Left forelimb (tissue), 1 donor: ENCODE data around the gene ATP8B2.
A peak's percentile ranks its signal among the peaks of the same experiment; 100 is the strongest.
"Not testable (repeated sequence)": the region's sequence is repeated elsewhere in the genome, so short reads cannot be mapped to it uniquely, and the experiment has no call there.

ENCODE experiments used
- DNase-seq: peaks from one replicate; pipeline ENCODE4 v3.0.0-alpha.2; 2018; ENCODE audit warnings: low spot score

Gene ATP8B2

DNA sequence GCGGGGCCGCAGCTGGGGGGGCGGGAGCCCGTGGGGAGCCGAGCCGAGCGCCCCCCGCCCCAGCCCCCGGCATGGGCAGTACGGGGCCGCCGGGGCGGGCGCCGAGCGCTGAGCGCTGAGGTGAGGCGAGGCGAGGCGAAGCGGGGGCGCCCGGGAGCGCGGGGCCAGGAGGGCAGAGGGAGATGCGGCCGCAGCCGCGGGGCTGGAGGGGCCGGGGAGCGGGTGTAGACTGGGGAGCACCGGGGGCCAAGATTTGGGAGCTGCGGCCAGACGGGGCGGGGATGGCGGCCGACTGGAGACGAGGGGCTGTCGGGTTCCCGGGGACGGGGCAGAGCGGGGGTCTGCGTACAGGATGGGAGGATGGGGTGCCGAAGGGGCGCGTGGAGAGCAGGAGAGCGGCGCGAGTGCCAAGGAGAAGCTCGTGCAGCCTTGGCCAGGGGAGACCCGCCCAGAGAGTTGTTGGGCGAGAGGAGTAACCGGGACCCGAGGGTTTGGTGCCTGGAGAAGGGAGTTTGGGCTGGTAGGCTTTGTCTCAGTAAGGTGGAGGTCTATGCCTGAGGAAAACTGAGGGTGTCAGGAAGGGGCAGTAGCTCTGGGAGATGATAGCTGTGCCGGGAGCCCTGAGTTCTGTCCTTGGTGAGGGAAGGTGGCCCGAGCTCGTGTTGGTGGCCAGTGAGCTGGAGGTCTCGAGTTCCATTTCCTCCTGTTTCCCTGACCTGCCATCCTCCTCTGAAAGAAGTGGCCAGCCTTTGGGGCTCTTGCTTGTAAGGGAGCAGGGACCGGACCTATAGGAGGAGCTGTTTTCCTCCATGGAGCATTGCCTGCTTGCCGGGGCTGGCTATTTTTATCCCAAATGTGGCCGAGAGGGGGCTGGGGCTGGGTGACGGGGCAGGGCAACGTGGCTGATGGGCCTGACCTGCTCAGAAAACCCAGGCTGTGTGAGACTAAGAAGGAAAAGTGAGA lies 539 bp downstream of the ATP8B2 start:
- peak; percentile 81 for DNase-seq

DNA sequence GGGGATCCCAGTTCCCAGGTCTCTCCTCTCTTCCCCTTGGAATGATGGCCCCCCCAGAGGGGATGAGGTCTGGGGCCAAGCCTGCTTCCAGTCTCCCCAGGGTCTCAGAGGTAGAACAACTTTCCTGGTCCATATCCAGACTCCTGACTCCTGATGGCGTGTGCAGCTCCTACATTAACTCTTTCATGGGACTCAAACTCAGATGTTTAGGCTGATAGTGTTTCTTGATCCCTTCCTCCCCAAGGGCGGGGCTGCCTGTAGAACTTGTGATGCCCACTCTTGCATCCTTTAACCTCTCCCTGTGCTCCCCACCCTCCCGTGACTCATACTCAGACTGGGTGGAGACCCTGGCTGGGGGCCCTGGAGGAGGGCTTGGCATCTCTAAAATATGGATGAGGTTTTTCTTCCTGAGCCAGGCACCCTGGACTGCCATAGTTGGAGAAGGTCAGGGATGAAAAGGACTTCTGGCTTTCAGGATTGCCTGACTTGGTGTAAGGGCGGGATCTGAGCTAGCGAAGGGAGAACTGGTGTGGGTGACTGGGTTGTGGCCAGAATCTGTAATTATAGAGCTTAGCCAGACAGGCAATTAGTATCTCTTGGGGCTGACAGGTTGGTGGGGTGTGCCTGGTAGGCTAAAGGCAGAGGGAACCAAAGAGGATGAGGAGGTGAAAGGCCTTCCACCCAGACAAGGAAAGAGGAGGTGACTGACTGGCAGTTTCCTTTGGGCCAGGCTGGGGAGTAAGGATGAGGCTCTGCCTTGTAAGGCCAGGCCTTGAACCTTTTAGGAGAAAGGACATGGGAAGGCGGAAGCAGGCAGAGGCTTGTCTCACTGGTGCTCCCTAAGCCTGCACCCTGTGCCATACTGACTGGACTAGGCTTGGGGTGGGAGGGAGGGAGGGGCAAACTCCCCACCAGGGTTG lies 1.5 kb downstream of the ATP8B2 start:
- DNase-seq: no peak

DNA sequence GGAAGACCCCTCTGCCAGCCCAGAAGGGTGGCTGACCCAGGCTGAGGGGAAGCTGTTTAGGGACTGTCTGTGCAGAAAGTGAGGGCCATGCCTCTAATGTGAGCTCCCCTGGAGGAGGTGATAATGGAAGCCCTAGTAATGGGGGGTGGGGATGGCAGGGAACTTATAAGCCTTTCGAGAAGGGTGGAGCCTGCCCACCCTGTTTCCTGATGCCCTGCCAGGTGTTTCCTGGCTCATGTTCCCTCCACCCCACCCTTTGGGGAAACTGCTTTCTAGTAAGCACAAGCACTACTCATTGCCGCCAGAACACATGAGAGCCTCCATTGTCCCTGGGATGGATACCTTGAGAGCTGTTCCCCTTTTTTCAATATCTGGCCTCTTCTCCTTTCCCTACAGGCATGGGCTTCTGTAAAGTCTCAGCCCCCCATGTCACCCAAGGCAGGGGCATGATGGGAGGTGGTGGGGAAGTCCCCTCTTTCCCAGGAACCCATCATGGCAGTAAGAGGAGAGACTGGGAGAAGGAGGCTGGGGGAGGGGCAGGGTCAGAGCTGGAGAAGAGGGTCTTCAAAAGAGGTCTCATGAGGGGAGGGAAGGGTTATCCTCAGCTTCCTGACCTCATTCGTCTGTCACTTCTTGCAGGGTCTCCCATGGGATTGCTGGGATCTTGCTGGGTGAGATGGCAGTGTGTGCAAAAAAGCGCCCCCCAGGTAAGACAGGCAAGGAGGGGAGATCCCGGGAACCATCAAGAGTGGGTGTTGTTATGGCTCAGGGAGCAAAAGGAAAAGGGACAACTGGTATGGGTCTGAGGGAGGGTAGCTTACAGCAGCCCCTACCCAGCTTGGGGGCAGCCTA lies 2.4 kb downstream of the ATP8B2 start:
- DNase-seq: no peak

DNA sequence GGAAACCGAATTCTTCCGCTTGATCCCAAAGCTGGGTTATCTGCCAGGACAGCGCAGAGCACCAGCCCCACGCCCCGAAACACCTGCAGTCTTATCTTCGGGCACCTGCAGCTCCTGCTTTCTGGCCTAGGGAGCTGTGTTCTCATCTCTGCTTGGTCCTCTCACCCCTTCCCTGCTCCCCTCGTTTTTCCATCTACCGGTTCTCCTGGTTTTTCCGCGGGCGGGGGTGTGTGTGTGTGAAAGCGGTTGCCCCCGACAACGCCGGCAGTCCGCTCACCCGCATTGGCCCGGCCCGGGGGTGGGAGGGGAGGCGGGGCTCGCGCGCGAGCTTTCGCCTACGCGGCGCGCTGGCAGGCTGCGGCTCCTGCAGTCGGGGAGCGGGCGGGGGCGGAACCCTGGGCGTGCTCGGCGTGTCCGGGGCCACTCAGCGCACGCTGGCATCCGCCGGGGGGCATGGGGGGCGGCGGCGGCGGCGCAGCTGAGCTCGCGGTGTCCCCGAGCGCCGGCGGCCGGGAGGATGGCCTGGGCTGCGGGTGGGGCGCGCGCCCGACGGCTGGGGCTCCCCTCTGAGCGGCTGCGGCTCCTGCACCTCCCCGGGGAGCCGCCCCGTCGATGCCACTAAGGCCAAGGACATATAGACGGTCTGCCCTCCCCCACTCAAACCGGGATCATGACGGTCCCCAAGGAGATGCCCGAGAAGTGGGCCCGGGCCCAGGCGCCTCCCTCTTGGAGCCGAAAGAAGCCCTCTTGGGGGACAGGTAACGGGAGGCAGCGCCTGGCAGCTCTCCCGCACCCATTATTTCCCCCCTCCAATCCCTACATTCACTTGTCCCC lies 3.2 kb downstream of the ATP8B2 start:
- DNase-seq: peak; percentile 88

DNA sequence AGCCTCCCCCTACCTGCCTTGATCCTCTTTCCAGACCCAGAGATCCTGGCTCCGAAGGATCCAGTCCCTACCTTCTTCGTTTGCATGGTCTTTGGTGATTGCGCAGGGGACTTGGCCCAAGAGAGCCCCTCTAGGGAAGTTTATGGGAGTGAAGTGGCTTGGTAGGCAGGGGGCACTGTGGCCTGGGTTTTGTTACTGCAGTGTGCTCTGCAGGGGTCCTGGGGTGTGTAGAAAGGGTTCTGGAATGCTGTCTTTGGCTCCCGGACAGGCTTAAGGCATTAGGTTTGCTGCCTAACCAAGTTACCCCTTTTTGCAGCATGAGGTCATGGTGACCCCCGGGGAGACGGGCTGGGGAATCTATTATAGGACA lies 3.8 kb downstream of the ATP8B2 start:
- no peak for DNase-seq

DNA sequence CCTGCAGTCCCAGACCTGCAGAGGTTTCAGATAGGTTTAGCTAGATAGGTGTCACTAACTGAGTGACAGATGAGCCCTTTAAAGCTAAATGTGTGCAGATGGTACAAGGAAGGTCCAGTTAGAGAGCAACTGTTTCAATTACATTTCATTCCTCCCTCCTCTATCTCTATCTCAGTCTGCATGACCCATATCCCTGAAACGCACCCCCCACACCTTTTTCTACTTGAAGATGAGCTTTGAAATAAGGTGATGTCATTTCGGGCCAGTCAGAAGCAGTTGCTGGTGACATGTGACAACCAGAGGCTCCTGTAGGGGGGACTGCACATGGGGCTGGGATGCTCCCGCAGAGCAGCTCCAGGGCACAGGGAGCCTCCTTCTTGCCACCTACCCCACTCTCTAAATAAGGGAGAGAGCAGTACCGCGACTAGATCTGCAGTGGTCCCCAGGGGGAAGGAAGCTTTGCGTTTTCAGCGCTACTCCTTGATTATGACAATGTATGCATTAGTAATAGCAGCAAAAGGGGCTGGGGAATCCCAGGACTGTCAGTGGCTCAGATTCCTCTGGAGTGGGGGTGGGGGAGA lies 4.3 kb downstream of the ATP8B2 start:
- no peak for DNase-seq

DNA sequence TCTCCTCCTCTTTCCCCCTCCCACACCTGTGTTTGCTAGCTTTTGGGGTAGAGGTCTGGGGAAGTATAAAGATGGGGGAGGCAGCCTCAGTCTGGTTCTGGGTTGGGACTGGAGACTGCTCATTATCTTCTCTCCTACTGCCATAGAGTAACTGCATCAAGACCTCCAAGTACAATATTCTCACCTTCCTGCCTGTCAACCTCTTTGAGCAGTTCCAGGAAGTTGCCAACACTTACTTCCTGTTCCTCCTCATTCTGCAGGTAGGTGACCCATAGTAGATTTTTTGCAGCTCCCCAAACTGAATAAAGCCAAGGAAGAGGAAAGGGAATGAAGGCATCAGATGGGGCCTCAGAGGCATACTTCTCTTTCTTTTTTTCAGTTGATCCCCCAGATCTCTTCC lies 5.3 kb downstream of the ATP8B2 start:
- DNase-seq: no peak

DNA sequence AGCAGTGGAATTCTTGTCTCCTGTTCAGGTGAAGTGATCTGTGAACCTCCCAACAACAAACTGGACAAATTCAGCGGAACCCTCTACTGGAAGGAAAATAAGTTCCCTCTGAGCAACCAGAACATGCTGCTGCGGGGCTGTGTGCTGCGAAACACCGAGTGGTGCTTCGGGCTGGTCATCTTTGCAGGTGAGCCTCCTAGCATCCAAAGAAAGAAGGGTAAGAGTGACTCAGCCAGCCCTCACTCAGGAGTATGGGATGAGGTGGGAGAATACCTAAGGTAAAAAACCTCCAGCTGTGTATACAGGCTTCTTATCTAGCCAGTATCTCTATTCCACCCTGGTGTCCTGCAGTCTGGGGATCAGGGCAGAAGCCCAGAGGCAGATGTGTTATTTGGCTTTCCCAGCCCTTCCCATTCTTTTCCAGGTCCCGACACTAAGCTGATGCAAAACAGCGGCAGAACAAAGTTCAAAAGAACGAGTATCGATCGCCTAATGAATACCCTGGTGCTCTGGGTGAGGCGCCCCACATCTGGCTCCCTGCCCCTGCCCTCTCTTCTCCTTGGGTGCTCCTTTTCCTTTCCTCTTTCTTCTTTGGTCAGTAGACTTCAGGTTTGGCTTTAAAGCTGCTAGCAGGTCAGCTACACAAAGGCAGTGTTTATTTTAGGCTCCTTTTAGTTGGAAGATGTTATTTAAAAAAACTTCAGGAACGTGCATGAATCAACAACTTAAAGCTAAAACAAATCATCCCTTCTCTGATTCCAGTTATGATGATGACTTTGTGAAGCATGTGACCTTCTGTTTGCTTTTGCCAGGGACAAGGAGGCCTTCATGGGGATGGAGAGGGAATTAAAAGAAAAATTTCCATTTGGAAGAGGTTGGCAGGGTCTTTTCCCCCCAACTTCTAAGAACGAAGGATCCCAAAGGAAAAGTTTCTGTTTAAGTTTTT lies 9.0 kb downstream of the ATP8B2 start:
- peak; percentile 30 for DNase-seq

DNA sequence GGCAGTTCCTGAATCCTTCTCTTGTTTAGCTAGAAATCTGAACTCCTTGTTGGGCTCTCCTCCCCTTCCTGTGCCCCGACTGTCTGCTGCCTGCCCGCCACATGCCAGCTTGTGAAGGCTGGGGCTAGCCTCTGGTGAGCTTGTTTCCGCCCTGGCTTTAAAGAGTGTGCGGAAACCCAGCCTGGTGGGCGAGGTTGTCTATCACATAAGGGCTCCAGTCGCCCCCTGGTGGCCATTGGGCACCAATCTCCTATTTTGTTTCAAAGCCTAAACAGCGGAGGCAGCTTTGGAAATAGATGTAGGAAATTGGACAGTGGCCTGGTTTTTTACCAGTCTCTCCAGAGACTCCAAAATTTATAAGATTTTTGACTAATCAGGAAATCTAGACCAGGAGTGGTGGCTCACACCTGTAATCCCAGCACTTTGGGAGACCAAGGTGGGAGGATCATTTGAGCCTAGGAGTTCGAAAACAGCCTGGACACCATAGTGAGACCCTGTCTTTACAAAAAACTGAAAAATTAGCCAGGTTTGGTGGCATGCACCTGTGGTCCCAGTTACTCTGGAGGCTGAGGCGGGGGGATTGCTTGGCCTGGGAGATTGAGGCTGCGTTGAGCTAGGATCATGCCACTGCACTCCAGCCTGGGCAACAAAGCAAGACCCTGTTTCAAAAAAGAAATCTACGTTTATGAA lies 9.8 kb downstream of the ATP8B2 start:
- DNase-seq: peak; percentile 86

DNA sequence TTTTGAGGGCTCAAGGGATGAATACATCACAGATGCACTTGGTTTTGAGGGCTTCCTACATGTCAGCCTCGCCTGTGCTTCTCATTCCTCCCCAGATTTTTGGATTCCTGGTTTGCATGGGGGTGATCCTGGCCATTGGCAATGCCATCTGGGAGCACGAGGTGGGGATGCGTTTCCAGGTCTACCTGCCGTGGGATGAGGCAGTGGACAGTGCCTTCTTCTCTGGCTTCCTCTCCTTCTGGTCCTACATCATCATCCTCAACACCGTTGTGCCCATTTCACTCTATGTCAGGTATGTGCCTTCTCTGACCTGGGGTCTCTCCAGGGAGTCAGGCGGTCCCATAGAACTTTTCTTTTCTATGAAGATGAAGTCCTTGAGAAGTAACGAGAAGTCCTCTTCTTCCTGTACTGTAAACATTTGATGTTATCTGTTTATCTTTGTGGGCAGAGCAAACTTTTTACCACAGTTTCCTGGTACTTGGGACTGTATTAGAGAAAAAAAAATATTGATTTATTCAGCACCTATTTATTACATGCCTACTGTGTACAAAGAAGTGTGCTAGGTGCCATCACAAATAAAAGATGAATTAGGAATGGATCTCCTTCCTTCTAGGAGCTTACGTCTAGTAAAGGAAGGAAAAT lies 12.0 kb downstream of the ATP8B2 start:
- no peak for DNase-seq

DNA sequence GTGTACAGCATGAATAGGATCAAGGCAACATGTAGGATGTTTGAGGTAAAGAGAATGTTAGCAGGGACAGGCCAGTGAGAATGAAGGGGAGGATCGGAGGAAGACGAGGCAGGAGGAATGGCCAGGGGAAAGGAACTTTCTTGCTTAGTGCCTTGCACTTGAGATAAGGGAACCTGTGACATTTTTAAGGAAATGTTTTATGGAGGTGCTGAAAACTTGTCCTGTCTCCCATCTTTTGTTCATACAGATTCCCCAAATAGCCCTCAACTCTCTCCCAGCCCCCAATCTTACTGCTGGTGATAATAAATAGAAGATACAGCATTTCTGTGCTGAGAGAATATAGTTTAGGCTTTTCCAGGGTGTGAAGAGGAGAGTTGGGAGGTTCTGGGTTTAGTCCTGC lies 13.6 kb downstream of the ATP8B2 start:
- no peak for DNase-seq

DNA sequence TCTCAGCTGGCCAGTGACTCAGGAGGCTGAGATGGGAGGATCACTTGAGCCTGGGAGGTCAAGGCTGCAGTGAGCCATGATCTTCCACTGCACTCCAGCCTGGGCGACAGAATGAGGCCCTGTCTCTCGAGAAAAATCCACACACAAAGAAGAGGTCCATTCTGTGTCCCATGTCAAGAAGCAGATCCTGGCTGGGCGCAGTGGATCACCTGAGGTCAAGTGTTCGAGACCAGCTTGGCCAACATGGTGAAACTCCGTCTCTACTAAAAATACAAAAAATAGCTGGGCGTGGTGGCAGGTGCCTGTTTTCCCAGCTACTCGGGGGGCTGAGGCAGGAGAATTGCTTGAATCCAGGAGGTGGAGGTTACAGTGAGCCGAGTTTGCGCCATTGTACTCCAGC lies 16.0 kb downstream of the ATP8B2 start:
- DNase-seq: not testable (repeated sequence)

DNA sequence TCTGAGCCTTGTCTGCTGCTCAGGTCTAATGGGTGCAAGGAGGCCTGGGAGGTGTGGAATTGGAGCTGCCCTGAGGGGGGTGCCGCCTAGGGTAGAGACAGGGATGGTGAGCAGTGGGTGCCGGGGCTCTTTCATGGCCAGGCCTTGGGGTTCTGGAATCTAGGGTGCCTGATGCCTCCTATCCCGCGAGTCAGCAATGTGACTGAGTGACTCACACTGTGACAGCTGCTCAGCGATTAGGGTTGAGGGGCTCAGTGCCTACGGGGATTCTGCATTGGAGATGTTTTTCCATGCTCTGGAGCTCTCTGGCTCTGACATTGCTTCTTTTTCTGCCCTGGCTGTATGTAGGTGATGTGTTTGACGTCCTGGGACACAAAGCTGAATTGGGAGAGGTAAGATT lies 16.8 kb downstream of the ATP8B2 start:
- DNase-seq: no peak

DNA sequence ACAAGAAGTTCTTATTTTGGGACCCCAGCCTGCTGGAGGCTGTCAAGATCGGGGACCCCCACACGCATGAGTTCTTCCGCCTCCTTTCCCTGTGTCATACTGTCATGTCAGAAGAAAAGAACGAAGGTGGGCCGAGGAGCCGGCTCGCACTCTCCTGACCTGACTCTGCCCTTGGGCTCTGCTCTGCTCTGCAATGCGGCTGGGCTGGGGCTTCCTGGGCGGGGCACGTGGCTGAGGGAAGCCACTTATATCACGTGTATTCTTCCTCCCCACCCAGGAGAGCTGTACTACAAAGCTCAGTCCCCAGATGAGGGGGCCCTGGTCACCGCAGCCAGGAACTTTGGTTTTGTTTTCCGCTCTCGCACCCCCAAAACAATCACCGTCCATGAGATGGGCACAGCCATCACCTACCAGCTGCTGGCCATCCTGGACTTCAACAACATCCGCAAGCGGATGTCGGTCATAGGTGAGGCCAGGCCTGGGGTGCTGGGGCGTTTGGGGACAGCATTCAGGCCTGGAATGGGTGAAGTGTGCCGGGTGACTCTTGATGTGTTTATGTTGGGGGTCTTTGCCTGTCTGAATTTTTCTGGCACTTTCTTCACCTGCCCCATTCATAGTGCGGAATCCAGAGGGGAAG lies 17.6 kb downstream of the ATP8B2 start:
- DNase-seq: no peak

DNA sequence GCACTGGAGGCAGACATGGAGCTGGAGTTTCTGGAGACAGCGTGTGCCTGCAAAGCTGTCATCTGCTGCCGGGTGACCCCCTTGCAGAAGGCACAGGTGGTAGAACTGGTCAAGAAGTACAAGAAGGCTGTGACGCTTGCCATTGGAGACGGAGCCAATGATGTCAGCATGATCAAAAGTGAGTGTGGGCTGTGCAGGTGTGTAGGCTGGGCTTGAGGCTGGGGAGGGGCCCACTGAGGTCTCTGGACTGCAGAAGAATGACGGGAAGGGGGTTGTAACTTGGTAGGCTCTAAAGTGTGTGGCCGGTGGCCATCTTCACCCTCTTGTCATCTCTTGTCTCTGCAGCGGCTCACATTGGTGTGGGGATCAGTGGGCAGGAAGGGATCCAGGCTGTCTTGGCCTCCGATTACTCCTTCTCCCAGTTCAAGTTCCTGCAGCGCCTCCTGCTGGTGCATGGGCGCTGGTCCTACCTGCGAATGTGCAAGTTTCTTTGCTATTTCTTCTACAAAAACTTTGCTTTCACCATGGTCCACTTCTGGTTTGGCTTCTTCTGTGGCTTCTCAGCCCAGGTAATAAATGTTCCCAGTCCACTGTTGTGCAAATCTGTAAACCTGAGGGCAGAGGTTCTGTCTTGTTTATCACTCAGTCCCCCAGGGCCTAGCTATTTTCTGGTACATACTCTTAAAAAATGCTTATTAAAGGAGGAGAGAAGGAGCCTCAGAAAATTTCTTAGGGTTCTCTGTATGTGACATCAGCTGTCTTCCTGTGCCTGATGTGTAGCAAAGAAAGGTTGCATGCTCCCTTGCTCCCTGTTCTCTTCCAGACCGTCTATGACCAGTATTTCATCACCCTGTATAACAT lies 19.9 kb downstream of the ATP8B2 start:
- no peak for DNase-seq

DNA sequence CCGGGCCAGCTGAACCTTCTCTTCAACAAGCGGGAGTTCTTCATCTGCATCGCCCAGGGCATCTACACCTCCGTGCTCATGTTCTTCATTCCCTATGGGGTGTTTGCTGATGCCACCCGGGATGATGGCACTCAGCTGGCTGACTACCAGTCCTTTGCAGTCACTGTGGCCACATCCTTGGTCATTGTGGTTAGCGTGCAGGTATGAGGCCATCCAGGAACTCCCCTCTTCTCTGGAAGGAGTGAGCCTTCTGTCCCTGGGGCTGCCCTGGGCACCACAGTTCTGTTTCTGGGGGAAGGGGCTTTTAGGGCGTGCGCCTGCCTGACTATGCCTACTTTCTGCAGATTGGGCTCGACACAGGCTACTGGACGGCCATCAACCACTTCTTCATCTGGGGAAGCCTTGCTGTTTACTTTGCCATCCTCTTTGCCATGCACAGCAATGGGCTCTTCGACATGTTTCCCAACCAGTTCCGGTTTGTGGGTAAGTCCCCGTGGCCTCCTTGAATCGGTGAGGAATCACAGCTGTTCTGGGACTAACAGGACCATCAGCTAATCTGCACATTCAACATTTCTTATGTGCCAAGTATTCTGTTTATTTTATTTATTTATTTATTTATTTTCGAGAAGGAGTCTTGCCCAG lies 21.1 kb downstream of the ATP8B2 start:
- no peak for DNase-seq
